ENCODE results near the gene LCP1.
"Not testable (repeated sequence)": the region's sequence is repeated elsewhere in the genome, so short reads cannot be mapped to it uniquely, and the experiment has no call there.

Gene LCP1

DNA sequence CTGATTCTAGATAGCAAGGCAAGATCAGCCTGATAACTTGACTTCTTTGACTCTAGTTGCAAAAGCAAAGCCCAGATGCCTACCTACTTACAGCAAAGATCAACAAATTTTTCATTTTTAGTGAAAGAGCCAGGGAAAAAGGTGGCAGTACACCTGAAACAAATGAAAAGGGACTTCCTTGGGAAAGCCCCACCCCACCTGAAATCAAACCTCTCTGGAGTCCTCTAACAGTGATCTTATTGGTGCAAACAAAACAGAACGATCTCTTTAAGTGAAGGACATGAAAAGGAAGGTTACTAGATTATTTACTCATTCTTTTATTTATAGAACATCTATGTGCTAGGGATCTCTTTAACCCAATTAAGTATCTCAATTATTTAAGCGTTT, 507 bp upstream of the LCP1 start:
- no peak for DNase-seq (ENCODE audit: low spot score)

GRCh38 chr13:46181377-46181839, 569 bp downstream of the LCP1 start:
- no peak for DNase-seq (ENCODE audit: low spot score)

- no peak for DNase-seq (ENCODE audit: low spot score)
These were observed 1.8 kb downstream of the LCP1 start for GRCh38 chr13:46179969-46180763.

DNA sequence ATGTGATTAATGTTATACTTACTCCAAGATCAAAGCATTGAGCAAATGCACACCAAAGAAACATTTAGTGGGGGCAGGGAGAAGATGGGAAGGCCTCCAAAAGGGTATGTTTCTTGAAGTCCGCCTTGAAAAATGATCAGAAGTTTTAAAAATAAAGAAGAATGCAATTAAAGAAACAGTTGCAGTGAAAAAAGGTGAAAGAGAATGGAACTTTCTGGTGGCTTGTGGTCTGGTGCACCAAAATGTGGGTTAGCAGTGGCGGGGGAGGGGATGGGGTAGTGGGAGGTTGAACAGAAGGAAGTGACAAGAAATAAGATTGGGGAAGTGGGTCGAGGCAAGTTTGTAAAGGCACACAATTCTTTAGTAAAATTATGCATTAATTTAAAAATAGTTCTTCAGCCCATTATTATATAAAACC, 2.5 kb downstream of the LCP1 start:
- no peak for DNase-seq (ENCODE audit: low spot score)

DNA sequence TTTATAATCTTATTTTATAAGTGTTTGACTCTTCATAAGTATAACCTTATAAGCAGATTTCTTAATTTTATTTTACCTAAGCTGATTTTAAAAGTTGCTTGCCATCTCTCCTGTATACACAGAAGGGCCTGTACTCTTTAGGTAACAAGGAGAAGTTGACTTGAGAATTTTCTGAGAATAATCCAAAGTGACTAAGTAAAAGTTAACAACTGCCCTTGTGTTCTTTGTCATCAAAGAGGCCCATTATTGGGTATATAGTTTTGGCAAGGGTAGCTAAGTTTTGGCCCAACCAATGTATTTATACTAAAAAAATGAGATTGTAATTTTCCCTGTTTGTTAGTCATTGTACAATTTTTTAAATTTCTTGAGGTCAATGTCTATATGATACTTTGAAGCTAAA, 3.2 kb downstream of the LCP1 start:
- no peak for DNase-seq (ENCODE audit: low spot score)

DNA sequence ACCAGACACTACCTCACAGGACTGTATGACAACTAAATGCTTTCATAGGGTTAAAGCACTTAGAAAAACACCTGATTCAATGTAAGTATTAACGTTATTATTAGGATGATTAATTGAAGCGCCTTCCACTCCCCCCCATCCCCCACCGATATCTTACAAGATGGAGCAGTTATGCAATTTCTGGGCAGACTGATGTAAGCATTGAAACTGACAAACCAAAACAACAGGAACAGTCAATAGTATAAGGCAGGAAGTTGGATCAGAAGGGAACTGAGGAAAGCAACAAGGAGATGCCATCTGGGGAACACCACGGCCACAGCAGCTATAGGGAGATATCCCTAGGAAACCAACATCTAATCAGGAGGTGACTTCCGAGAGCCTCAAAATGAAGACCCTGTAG, 3.8 kb downstream of the LCP1 start:
- no peak for DNase-seq (ENCODE audit: low spot score)

GRCh38 chr13:46176756-46177155, 5.2 kb downstream of the LCP1 start:
- DNase-seq (ENCODE audit: low spot score), result no peak

DNA sequence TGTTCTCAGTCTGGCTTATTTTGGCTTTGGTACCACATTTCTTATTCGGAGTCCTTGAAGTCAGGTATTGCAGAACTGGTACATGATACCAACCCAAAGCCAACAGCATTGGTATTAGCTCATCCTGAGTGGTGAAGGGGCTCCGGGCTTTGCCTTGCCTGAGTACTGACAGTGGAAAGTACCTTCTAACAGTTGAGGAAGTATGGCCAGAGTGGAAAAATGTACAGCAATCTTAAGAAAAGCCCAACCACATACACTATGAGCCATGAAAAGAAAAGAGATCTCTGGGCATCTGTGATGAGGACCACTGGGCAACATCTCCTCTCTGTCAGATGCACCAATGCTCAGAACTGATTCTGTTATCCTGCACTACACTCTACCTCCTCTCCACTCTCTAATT, 8.3 kb downstream of the LCP1 start:
- no peak for DNase-seq (ENCODE audit: low spot score)

GRCh38 chr13:46172531-46172991, 9.4 kb downstream of the LCP1 start:
- DNase-seq (ENCODE audit: low spot score), result no peak

- no peak for DNase-seq (ENCODE audit: low spot score)
These were observed 10.2 kb downstream of the LCP1 start for GRCh38 chr13:46171739-46172138.

GRCh38 chr13:46171217-46171616, 10.8 kb downstream of the LCP1 start:
- DNase-seq (ENCODE audit: low spot score), result no peak

GRCh38 chr13:46170687-46171086, 11.3 kb downstream of the LCP1 start:
- DNase-seq (ENCODE audit: low spot score), result no peak

GRCh38 chr13:46170268-46170667, 11.7 kb downstream of the LCP1 start:
- no peak for DNase-seq (ENCODE audit: low spot score)

DNA sequence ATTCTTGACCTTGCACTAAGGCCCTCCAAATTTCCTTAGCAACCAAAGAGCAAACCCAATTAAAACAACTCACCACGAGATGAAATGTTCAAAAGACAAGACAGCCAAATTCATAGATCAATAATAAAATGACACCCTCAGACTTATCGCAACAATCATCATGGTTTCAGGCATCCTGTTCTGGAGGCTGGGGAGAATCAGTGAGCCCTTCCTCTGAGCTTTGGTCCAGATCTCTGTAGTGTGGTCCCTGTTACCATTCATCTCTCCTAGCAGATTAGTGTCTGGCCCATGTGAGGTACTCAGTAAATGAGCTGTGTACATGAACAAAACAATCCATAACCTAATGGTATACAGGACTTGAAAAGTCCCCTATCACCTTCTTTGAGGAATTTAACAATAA, 12.2 kb downstream of the LCP1 start:
- DNase-seq (ENCODE audit: low spot score), result no peak

GRCh38 chr13:46168783-46169182, 13.2 kb downstream of the LCP1 start:
- DNase-seq (ENCODE audit: low spot score), result no peak

- DNase-seq (ENCODE audit: low spot score), result no peak
These were observed 13.6 kb downstream of the LCP1 start for GRCh38 chr13:46168341-46168740.

- DNase-seq (ENCODE audit: low spot score), result no peak
These were observed 14.9 kb downstream of the LCP1 start for GRCh38 chr13:46166947-46167610.

- DNase-seq (ENCODE audit: low spot score), result no peak
These were observed 15.8 kb downstream of the LCP1 start for GRCh38 chr13:46166224-46166584.

DNA sequence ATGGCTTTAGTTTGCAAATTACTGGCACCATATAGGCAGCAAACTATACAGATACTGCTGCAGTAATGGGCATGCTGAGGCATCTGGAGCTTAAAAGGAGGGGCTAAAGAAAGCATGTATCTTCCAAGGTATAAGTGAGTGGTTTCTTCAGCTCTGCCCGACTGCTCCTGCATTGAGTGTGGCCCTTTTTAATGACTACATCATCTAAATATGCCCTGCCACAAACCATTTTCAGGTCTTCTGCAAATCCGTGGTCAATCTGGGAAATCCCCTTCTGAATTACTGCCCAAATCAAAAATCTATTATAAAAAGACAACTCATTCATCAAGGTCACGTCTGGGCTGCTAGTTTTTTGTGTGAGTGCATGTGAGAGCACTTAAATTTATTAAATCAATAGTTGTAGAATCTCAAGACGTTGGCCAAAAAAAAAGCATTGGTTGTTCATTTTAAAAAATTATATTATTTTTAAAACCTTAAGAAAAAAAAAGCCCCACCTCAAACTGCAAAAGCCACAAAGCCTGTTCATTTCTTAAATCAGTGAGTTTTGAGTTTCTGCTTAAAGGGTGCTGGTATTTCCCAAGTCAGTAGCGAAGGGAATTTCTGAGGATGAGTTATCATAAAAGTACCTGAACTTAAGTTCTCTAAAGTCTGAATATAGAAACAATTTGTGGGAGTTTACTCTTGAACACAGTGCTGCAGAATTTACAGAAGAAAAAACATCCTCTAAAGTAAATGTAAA, 16.3 kb downstream of the LCP1 start:
- no peak for DNase-seq (ENCODE audit: low spot score)

DNA sequence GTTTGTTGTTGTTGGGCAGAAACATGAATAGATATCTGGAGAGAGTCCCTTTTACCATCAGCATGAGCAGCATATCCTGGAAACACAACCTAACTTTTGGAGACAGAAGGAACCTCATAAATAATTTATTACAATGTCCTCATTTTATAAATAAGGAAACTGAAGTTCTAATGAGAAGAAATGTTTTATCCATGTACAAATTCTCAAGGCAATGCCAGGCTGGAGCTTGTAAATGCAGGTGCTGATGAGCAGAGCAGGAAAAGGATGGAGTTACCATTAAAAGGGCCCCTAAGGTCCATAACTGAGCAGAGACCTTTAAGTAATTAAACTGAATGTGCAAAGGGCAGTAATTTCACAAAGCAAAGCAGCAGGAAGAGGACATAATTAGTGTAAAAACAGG, 17.3 kb downstream of the LCP1 start:
- no peak for DNase-seq (ENCODE audit: low spot score)

DNA sequence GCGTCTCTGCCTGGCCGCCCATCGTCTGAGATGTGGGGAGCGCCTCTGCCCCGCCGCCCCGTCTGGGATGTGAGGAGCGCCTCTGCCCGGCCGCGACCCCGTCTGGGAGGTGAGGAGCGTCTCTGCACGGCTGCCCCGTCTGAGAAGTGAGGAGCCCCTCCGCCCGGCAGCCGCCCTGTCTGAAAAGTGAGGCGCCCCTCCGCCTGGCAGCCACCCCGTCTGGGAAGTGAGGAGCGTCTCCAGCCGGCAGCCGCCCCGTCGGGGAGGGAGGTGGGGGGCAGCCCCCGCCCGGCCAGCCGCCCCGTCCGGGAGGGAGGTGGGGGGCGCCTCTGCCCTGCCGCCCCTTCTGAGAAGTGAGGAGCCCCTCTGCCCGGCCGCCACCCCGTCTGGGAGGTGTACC, 19.2 kb downstream of the LCP1 start:
- DNase-seq (ENCODE audit: low spot score), result not testable (repeated sequence)

GRCh38 chr13:46160471-46161066, 21.4 kb downstream of the LCP1 start:
- DNase-seq (ENCODE audit: low spot score), result peak; percentile 76

Measured in SK-N-DZ (cell line).